Placental pericyte (primary cell): ENCODE results near the gene ANKRD62. TPM values are rescaled to one million over a fixed set of nuclear protein-coding genes. Genes with fewer than 3 reads are reported as not detected.

ENCODE experiments used
- small RNA-seq: library from RNA; depleted of rRNA; stranded (forward); fragments of <200 nt; gene quantifications from one replicate; pipeline ENCODE3, GENCODE V24; 2012; ENCODE audit warnings: low replicate concordance
- total RNA-seq: library from RNA; depleted of rRNA; stranded (reverse); fragments of >200 nt; gene quantifications from 2 replicates; pipeline ENCODE4 v1.2.3, GENCODE V29; 2012

Gene ANKRD62
- total RNA-seq: not detected in 2 replicates

DNA sequence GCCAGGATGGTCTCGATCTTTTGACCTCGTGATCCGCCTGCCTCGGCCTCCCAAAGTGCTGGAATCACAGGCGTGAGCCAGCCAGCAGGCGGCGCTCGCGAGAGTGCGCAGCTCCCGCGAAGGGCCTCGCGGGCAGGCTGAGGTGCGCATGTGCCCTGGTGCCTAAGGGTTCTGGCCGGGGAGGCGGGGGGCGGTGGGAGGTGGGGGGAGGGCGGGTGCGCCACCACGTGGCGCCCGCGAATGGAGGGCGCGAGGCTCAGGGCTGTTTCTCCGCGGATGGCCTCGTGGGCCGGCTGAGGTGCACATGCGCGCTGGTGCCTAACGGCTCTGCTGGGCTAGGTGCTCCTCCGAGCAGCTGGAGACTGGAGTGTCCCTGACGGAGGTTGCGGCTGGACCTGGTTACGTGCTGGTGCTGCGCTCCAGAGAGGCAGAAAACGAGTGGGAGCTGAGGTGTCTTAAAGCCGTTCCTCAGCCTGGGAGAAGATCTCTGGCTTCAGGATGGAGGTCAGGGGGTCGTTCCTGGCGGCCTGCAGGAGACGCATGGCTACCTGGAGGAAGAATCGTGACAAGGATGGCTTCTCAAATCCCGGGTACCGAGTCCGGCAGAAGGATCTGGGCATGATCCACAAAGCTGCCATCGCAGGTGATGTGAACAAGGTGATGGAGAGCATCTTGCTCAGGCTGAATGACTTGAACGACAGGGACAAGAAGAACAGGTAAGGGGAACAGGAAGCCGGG lies at the start of gene ANKRD62:
Gene ANKRD62, plus strand, starts transcription at position 324 of the 738 bp plus-strand sequence. Its CDS starts 175 bp downstream, at position 499.

Small RNA genes within 50 kb of the gene (small RNA-seq; reads per million reads assigned to genes)
- not detected for gene RNU6-324P

Other genes starting within 250 kb of the ANKRD62 start
- 51.1 and 54.3 TPM in 2 replicates for gene CHMP1B, start 242.4 kb upstream of the ANKRD62 start, total RNA-seq
- gene MPPE1, start 185.5 kb upstream of the ANKRD62 start, total RNA-seq: 12.9 and 23.0 TPM in 2 replicates
- 7.2 and 8.7 TPM in 2 replicates for gene IMPA2, start 112.3 kb upstream of the ANKRD62 start, total RNA-seq
- gene CIDEA, start 160.5 kb downstream of the ANKRD62 start, total RNA-seq: 0.14 TPM in 1 of 2 replicates, not detected in the other
- 277 and 1,044 TPM in 2 replicates for gene TUBB6, start 214.4 kb downstream of the ANKRD62 start, total RNA-seq